ENCODE results near the gene DENND1A.

The DENND1A gene

DNA sequence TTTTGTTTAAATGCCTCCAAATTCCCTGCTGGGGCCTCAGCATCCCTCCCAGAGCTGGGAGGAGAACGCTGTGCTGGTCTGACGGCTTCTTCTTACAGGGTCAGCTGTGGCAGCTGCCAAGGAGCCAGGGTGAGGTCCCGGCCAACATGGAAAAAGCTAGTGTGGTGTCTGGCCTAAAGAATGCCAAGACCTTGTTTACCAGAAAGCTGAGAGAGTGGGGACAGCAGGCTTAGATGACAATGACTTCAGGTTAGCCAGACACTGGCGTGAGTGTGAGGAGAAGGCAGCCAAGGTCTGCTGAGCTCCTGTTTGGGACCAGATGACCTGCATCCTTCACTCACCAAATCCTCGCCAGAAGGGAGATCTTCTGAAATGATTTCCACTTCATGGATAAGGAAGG lies 461.4 kb downstream of the DENND1A start:
- Histone ChIP-seq H3K9ac (ENCODE audit: low read depth, low read length, poor library complexity, severe bottlenecking) (no peak overlapping the region), H4K20me1 (ENCODE audit: insufficient read depth, low read length, poor library complexity, severe bottlenecking) (no peaks in the 10 kb centered on the region)

DNA sequence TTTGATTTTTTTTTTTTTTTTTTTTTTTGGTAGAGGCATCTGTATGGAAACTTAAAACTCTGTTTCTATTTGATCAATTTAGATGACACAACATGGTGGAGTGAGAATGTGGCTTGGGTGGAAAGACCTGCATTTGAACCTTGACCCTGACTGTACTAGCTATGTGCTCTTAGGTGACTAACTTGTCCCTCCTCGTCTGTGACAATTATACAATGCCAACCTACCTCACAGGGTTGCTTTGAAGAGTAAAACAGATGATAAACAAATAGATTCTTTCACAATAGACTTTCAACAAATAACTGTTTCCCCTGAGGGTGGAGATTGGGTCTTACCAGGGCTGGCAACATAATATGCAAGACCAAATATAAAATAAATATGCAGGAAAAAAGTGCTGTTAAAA lies 464.6 kb downstream of the DENND1A start:
- H3K79me2 ChIP-seq (ENCODE audit: insufficient read depth, low read length), result no peaks in the 10 kb centered on the region
- H3K9ac ChIP-seq (ENCODE audit: low read depth, low read length, poor library complexity, severe bottlenecking), result no peak overlapping the region
- H3K9me2 ChIP-seq (replicated peaks; ENCODE audit: low read depth, low read length), result no peaks in the 10 kb centered on the region
- H2AFZ ChIP-seq (ENCODE audit: low read length), result no peak overlapping the region
- no peaks in the 10 kb centered on the region for H3K36me3 ChIP-seq (ENCODE audit: insufficient read depth, low read length)
- no peaks in the 10 kb centered on the region for H4K20me1 ChIP-seq (ENCODE audit: insufficient read depth, low read length, poor library complexity, severe bottlenecking)
- H3K4me2 ChIP-seq (ENCODE audit: low read depth, low read length, poor library complexity, severe bottlenecking), result no peak overlapping the region
- H3K9me3 ChIP-seq (ENCODE audit: insufficient read depth, low read depth, low read length), result no peaks in the 10 kb centered on the region
- no peaks in the 10 kb centered on the region for H3K27me3 ChIP-seq (ENCODE audit: insufficient read depth, low read length, poor library complexity, severe bottlenecking)
- TF ChIP-seq, protein P1, sequence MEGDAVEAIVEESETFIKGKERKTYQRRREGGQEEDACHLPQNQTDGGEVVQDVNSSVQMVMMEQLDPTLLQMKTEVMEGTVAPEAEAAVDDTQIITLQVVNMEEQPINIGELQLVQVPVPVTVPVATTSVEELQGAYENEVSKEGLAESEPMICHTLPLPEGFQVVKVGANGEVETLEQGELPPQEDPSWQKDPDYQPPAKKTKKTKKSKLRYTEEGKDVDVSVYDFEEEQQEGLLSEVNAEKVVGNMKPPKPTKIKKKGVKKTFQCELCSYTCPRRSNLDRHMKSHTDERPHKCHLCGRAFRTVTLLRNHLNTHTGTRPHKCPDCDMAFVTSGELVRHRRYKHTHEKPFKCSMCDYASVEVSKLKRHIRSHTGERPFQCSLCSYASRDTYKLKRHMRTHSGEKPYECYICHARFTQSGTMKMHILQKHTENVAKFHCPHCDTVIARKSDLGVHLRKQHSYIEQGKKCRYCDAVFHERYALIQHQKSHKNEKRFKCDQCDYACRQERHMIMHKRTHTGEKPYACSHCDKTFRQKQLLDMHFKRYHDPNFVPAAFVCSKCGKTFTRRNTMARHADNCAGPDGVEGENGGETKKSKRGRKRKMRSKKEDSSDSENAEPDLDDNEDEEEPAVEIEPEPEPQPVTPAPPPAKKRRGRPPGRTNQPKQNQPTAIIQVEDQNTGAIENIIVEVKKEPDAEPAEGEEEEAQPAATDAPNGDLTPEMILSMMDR (conservative IDR thresholded peaks at IDR 0.05; ENCODE audit: low read length), result no peak
- no peak for TF ChIP-seq EZH2phosphoT487 (IDR thresholded peaks at IDR 0.05; ENCODE audit: borderline replicate concordance)
- H3K4me3 ChIP-seq (ENCODE audit: low read length, poor library complexity, severe bottlenecking), result no peak overlapping the region
- H3F3A ChIP-seq (ENCODE audit: low read depth), result no peaks in the 10 kb centered on the region
- no peaks in the 10 kb centered on the region for H3K4me1 ChIP-seq (ENCODE audit: insufficient read depth, low read length, poor library complexity, severe bottlenecking)

More for the DNA sequence above, 461.4 kb downstream of the DENND1A start:
- no peak overlapping the region for H3K4me2 ChIP-seq (ENCODE audit: low read depth, low read length, poor library complexity, severe bottlenecking)
- no peak overlapping the region for H2AFZ ChIP-seq (ENCODE audit: low read length)
- H3F3A ChIP-seq (ENCODE audit: low read depth), result no peaks in the 10 kb centered on the region
- H3K4me1 ChIP-seq (ENCODE audit: insufficient read depth, low read length, poor library complexity, severe bottlenecking), result no peaks in the 10 kb centered on the region
- H3K27me3 ChIP-seq (ENCODE audit: insufficient read depth, low read length, poor library complexity, severe bottlenecking), result no peaks in the 10 kb centered on the region
- TF ChIP-seq EZH2phosphoT487 (IDR thresholded peaks at IDR 0.05; ENCODE audit: borderline replicate concordance), result no peak
- TF ChIP-seq, protein P1 (conservative IDR thresholded peaks at IDR 0.05; ENCODE audit: low read length), result no peak
- H3K9me3 ChIP-seq (ENCODE audit: insufficient read depth, low read depth, low read length), result no peaks in the 10 kb centered on the region
- no peak overlapping the region for H3K4me3 ChIP-seq (ENCODE audit: low read length, poor library complexity, severe bottlenecking)
- H3K79me2 ChIP-seq (ENCODE audit: insufficient read depth, low read length), result no peaks in the 10 kb centered on the region
- H3K36me3 ChIP-seq (ENCODE audit: insufficient read depth, low read length), result no peaks in the 10 kb centered on the region
- H3K9me2 ChIP-seq (replicated peaks; ENCODE audit: low read depth, low read length), result no peaks in the 10 kb centered on the region

DNA sequence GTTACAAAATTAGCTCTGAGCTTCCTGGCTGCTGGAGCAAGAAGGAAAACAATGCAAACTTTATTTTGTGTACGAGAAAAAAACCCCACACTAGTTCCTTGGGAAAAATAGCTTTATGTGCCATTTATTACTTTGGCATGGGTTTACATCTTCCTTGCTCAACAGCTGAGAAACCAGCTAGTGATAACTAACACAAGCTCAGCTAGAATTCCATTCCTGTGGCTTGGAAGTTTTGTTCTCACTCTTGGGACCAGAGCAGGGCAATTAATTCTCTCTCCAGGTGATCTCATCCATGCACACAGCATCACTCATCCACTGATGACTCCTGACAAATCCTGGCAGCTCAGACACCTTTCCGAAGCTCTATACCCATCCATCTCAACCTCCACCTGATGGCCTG lies 469.8 kb downstream of the DENND1A start:
- Histone ChIP-seq H2AFZ (ENCODE audit: low read length) (no peak overlapping the region), H3K36me3 (ENCODE audit: insufficient read depth, low read length) (no peaks in the 10 kb centered on the region), H3K4me3 (ENCODE audit: low read length, poor library complexity, severe bottlenecking) (no peak overlapping the region), H4K20me1 (ENCODE audit: insufficient read depth, low read length, poor library complexity, severe bottlenecking) (no peaks in the 10 kb centered on the region), H3F3A (ENCODE audit: low read depth) (no peaks in the 10 kb centered on the region), H3K27me3 (ENCODE audit: insufficient read depth, low read length, poor library complexity, severe bottlenecking) (no peaks in the 10 kb centered on the region), H3K9me2 (replicated peaks; ENCODE audit: low read depth, low read length) (no peaks in the 10 kb centered on the region), H3K9ac (ENCODE audit: low read depth, low read length, poor library complexity, severe bottlenecking) (no peak overlapping the region), H3K79me2 (ENCODE audit: insufficient read depth, low read length) (no peaks in the 10 kb centered on the region), H3K9me3 (ENCODE audit: insufficient read depth, low read depth, low read length) (no peaks in the 10 kb centered on the region), H3K4me1 (ENCODE audit: insufficient read depth, low read length, poor library complexity, severe bottlenecking) (no peaks in the 10 kb centered on the region), H3K4me2 (ENCODE audit: low read depth, low read length, poor library complexity, severe bottlenecking) (no peak overlapping the region)
- TF ChIP-seq EZH2phosphoT487 (IDR thresholded peaks at IDR 0.05; ENCODE audit: borderline replicate concordance), result no peak

DNA sequence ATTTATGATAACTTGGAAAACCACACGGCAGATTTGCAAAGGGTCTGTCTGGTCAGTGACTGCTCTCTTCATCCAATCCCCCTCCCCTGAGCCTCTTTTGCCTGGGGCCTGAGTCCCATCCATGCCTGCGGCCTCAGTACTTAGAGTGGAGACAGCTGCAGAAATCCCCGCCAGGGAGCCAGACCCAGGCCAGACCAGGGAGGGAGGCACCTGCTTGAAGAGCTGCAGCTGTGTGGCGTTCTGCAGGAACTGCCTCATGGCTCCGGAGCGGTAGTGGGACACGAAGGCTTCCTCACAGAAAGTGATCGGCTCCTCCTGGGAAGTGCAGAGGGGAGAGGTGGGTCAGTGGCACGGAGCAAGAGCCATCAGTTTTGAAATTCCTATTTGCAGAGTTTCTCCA lies 472.3 kb downstream of the DENND1A start:
- H3K27me3 ChIP-seq (ENCODE audit: insufficient read depth, low read length, poor library complexity, severe bottlenecking), result no peaks in the 10 kb centered on the region
- no peak overlapping the region for H3K4me3 ChIP-seq (ENCODE audit: low read length, poor library complexity, severe bottlenecking)
- H3K9me3 ChIP-seq (ENCODE audit: insufficient read depth, low read depth, low read length), result no peaks in the 10 kb centered on the region
- no peak for TF ChIP-seq EZH2phosphoT487 (IDR thresholded peaks at IDR 0.05; ENCODE audit: borderline replicate concordance)
- TF ChIP-seq, protein P1 (conservative IDR thresholded peaks at IDR 0.05; ENCODE audit: low read length), result no peak
- no peaks in the 10 kb centered on the region for H3K36me3 ChIP-seq (ENCODE audit: insufficient read depth, low read length)
- H3K9me2 ChIP-seq (replicated peaks; ENCODE audit: low read depth, low read length), result no peaks in the 10 kb centered on the region
- H4K20me1 ChIP-seq (ENCODE audit: insufficient read depth, low read length, poor library complexity, severe bottlenecking), result no peaks in the 10 kb centered on the region
- H3K4me1 ChIP-seq (ENCODE audit: insufficient read depth, low read length, poor library complexity, severe bottlenecking), result no peaks in the 10 kb centered on the region
- no peak overlapping the region for H3K4me2 ChIP-seq (ENCODE audit: low read depth, low read length, poor library complexity, severe bottlenecking)
- no peaks in the 10 kb centered on the region for H3K79me2 ChIP-seq (ENCODE audit: insufficient read depth, low read length)
- no peak overlapping the region for H3K9ac ChIP-seq (ENCODE audit: low read depth, low read length, poor library complexity, severe bottlenecking)
- no peaks in the 10 kb centered on the region for H3F3A ChIP-seq (ENCODE audit: low read depth)
- H2AFZ ChIP-seq (ENCODE audit: low read length), result no peak overlapping the region
